Calu3 (cell line): Measurements from ENCODE around the gene SAMD4A. TPM values are rescaled to one million over a fixed set of nuclear protein-coding genes. Genes with fewer than 3 reads are reported as not detected.
"Not testable (repeated sequence)": the region's sequence is repeated elsewhere in the genome, so short reads cannot be mapped to it uniquely, and the experiment has no call there.

Experiments
- BruUV-seq: library from RNA; stranded (reverse); fragments of 400-500 nt; replicated peaks from 2 replicates; lab custom pipeline; 2021; lab: Mats Ljungman, UMichigan
- CTCF ChIA-PET: fragments of 300-600 bp; sonication (Branson Sonifier 250); formaldehyde crosslinking; loops from one replicate; lab custom pipeline; 2022; ENCODE audit warnings: antibody characterized with exemption; lab: Charles Lee
- DNase-seq: peaks from one replicate; pipeline ENCODE4 v3.0.0; 2022
- H3K27ac Mint-ChIP-seq: one replicate; pipeline ENCODE4 v1.8.0; 2022; ENCODE audit warnings: mixed read lengths; ENCODE audit not compliant: unreplicated experiment
- H3K27me3 Mint-ChIP-seq: one replicate; pipeline ENCODE4 v1.8.0; 2022; ENCODE audit warnings: mixed read lengths; ENCODE audit not compliant: unreplicated experiment
- H3K36me3 Mint-ChIP-seq: one replicate; pipeline ENCODE4 v1.8.0; 2022; ENCODE audit warnings: mild to moderate bottlenecking, moderate library complexity, mixed read lengths; ENCODE audit not compliant: insufficient read depth, unreplicated experiment
- H3K4me1 Mint-ChIP-seq: one replicate; pipeline ENCODE4 v1.8.0; 2022; ENCODE audit warnings: mild to moderate bottlenecking, low read depth, mixed read lengths; ENCODE audit not compliant: unreplicated experiment
- H3K4me3 Mint-ChIP-seq: one replicate; pipeline ENCODE4 v1.8.0; 2022; ENCODE audit warnings: mild to moderate bottlenecking, low read depth, moderate library complexity, mixed read lengths; ENCODE audit not compliant: unreplicated experiment
- H3K9me3 Mint-ChIP-seq: one replicate; pipeline ENCODE4 v1.8.0; 2022; ENCODE audit warnings: low read depth, mixed read lengths; ENCODE audit not compliant: unreplicated experiment
- CTCF ChIP-seq: fragments of 200-600 bp; IDR thresholded peaks from one replicate; pipeline ENCODE4 v1.8.0; 2022; ENCODE audit warnings: antibody characterized with exemption; ENCODE audit not compliant: unreplicated experiment
- intact Hi-C: fragments of 100-400 bp; cut with micrococcal nuclease; formaldehyde crosslinking; loops from one replicate; pipeline ENCODE4 v1.10.0; 2022; ENCODE audit not compliant: unreplicated experiment
- total RNA-seq: library from RNA; stranded (reverse); gene quantifications from 2 replicates; pipeline ENCODE4 v1.2.3, GENCODE V29; 2022

The SAMD4A gene
- total RNA-seq, 1 experiment from 2014 or later = 14.4 TPM

GRCh38 chr14:54621686-54622085 is 54.8 kb downstream of the SAMD4A start:
- CTCF ChIA-PET = no interaction called here
- H3K4me3 Mint-ChIP-seq = no peak overlapping the region
- no peak for DNase-seq
- H3K27ac Mint-ChIP-seq = no peak overlapping the region
- BruUV-seq = no TSS peak
- intact Hi-C loops = no loop called here
- no peak for TF ChIP-seq CTCF
- H3K9me3 Mint-ChIP-seq = no peaks in the 10 kb centered on the region
- H3K27me3 Mint-ChIP-seq = no peaks in the 10 kb centered on the region
- no peaks in the 10 kb centered on the region for H3K36me3 Mint-ChIP-seq
- H3K4me1 Mint-ChIP-seq = no peaks in the 10 kb centered on the region

GRCh38 chr14:54622192-54622958 is 55.4 kb downstream of the SAMD4A start:
- Mint-ChIP-seq H3K4me3 (no peak overlapping the region), H3K27me3 (no peaks in the 10 kb centered on the region), H3K4me1 (no peaks in the 10 kb centered on the region), H3K9me3 (no peaks in the 10 kb centered on the region), H3K36me3 (no peaks in the 10 kb centered on the region), H3K27ac (no peak overlapping the region)
- CTCF ChIA-PET = no interaction called here
- TF ChIP-seq CTCF = no peak
- no peak for DNase-seq
- no TSS peak for BruUV-seq
- intact Hi-C loops = no loop called here

- H3K27ac Mint-ChIP-seq = no peak overlapping the region
- CTCF ChIA-PET = interaction anchor here (0.7 kb wide), 1 partner anchor 124 kb away, joined by 3 read pairs; no protein-coding TSS in a partner anchor
- H3K4me3 Mint-ChIP-seq = no peak overlapping the region
- no peaks in the 10 kb centered on the region for H3K9me3 Mint-ChIP-seq
- no peaks in the 10 kb centered on the region for H3K27me3 Mint-ChIP-seq
- H3K4me1 Mint-ChIP-seq = no peaks in the 10 kb centered on the region
- no TSS peak for BruUV-seq
- intact Hi-C loops = no loop called here
- no peaks in the 10 kb centered on the region for H3K36me3 Mint-ChIP-seq
- no peak for TF ChIP-seq CTCF
- no peak for DNase-seq
These were observed 56.5 kb downstream of the SAMD4A start for GRCh38 chr14:54623279-54624004.

GRCh38 chr14:54624005-54624358 is 57.1 kb downstream of the SAMD4A start:
- intact Hi-C loops, H3K4me3 Mint-ChIP-seq, H3K27me3 Mint-ChIP-seq, H3K36me3 Mint-ChIP-seq, DNase-seq, H3K4me1 Mint-ChIP-seq, H3K27ac Mint-ChIP-seq, BruUV-seq, H3K9me3 Mint-ChIP-seq: not testable (repeated sequence)
- CTCF ChIA-PET = interaction anchor here (0.7 kb wide), 1 partner anchor 124 kb away, joined by 3 read pairs; no protein-coding TSS in a partner anchor
